ENCODE results near the gene EMC6.

EMC6 gene

DNA sequence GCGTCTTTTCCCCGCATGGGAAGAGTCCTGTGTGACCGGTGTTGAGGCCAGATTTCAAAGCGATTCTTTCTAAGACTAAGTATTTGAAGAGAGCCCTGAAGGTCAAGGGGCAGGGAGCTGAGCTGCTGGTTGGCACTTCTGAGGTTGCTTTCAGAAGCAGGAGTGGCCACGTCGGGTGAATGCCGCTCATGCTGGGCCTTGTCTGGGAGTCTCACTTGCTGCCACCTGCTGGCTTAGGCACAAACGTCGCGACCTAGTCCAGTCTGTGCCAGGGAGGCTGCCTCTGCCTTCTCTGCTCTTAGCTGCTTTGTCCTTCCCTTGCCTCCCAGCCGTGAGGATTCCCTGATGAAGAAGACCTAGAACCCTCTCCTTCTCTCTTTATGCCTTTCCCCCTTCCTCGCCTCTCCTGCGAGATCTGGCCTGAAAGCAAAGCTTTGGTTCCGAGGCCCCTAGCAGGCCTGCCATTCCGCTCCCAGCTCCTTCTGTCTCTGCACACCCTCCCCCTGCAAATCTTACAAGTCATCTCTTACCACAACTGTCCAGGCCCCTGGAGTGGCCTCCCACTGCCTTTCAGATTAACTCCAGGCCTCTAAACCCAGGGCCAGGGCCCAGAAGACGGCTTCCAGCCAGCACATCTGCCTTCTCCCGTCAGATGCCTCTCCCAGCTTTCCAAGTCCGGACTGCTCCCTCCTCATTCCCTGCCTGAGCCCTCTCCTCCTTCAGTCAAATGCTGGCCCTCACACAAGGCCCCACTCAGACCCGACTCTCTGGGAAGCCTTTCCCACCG is 20.6 kb upstream of the EMC6 start:
- no peak overlapping the region for H2AFZ ChIP-seq (ENCODE audit: low read depth)
- H3K27me3 ChIP-seq (ENCODE audit: insufficient read depth, low read depth): no peaks in the 10 kb centered on the region
- H3K79me2 ChIP-seq (ENCODE audit: insufficient read depth, low read depth): no peaks in the 10 kb centered on the region
- H3K4me3 ChIP-seq (IDR thresholded peaks at IDR 0.05; ENCODE audit: insufficient read depth, low read depth, low read length): no peak overlapping the region
- H3K4me2 ChIP-seq: no peak overlapping the region
- H3K4me1 ChIP-seq (ENCODE audit: low read depth, poor library complexity, severe bottlenecking): no peaks in the 10 kb centered on the region
- no peak overlapping the region for H3K27ac ChIP-seq
- H3K36me3 ChIP-seq (ENCODE audit: insufficient read depth): no peaks in the 10 kb centered on the region
- H4K20me1 ChIP-seq (ENCODE audit: insufficient read depth): no peaks in the 10 kb centered on the region
- no peak overlapping the region for H3K9ac ChIP-seq
- TF ChIP-seq, protein P1, sequence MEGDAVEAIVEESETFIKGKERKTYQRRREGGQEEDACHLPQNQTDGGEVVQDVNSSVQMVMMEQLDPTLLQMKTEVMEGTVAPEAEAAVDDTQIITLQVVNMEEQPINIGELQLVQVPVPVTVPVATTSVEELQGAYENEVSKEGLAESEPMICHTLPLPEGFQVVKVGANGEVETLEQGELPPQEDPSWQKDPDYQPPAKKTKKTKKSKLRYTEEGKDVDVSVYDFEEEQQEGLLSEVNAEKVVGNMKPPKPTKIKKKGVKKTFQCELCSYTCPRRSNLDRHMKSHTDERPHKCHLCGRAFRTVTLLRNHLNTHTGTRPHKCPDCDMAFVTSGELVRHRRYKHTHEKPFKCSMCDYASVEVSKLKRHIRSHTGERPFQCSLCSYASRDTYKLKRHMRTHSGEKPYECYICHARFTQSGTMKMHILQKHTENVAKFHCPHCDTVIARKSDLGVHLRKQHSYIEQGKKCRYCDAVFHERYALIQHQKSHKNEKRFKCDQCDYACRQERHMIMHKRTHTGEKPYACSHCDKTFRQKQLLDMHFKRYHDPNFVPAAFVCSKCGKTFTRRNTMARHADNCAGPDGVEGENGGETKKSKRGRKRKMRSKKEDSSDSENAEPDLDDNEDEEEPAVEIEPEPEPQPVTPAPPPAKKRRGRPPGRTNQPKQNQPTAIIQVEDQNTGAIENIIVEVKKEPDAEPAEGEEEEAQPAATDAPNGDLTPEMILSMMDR (conservative IDR thresholded peaks at IDR 0.05; ENCODE audit: low read depth, low read length): no peak

DNA sequence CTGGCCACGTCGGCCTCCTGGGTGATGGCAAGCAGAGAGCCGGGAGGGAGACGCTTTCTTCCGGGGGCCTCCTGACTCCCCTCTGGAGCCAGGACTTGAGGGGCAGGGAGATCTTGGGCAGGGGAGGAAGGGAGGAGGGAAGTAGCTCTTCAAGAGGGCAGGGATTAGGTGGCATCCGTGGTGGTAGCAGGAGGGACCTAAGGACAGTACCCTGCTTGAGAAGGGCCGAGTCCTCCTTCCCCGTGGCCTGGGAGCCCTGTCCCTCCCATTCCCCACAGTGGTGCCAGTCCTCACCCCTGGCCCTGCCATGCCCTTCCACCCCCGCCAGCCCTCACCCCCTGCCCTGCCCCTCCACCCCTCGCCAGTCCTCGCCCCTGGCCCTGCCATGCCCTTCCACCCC is 12.8 kb upstream of the EMC6 start:
- no peaks in the 10 kb centered on the region for H3K27me3 ChIP-seq (ENCODE audit: insufficient read depth, low read depth)
- TF ChIP-seq, protein P1 (conservative IDR thresholded peaks at IDR 0.05; ENCODE audit: low read depth, low read length): no peak
- H3K4me2 ChIP-seq: no peak overlapping the region

DNA sequence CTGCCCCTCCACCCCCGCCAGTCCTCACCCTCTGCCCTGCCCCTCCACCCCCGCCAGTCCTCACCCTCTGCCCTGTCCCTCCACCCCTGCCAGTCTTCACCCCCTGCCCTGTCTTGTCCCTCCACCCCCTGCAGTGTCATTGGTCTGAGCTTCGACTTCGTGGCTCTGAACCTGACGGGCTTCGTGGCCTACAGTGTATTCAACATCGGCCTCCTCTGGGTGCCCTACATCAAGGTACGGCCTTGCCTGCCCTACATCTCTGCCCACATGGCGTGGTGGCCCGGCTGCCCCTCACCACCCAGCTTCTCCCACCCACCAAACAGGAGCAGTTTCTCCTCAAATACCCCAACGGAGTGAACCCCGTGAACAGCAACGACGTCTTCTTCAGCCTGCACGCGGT is 12.3 kb upstream of the EMC6 start:
- H3K79me2 ChIP-seq (ENCODE audit: insufficient read depth, low read depth): no peaks in the 10 kb centered on the region
- no peak overlapping the region for H3K27ac ChIP-seq
- no peaks in the 10 kb centered on the region for H3K27me3 ChIP-seq (ENCODE audit: insufficient read depth, low read depth)
- H3K4me2 ChIP-seq: no peak overlapping the region
- no peaks in the 10 kb centered on the region for H3K36me3 ChIP-seq (ENCODE audit: insufficient read depth)
- H3K4me3 ChIP-seq (IDR thresholded peaks at IDR 0.05; ENCODE audit: insufficient read depth, low read depth, low read length): no peak overlapping the region
- H2AFZ ChIP-seq (ENCODE audit: low read depth): no peak overlapping the region
- TF ChIP-seq, protein P1 (conservative IDR thresholded peaks at IDR 0.05; ENCODE audit: low read depth, low read length): no peak
- no peaks in the 10 kb centered on the region for H4K20me1 ChIP-seq (ENCODE audit: insufficient read depth)
- no peaks in the 10 kb centered on the region for H3K4me1 ChIP-seq (ENCODE audit: low read depth, poor library complexity, severe bottlenecking)
- no peak overlapping the region for H3K9ac ChIP-seq

More for the DNA sequence above, 12.8 kb upstream of the EMC6 start:
- Histone ChIP-seq H4K20me1 (ENCODE audit: insufficient read depth) (no peaks in the 10 kb centered on the region), H3K36me3 (ENCODE audit: insufficient read depth) (no peaks in the 10 kb centered on the region), H3K79me2 (ENCODE audit: insufficient read depth, low read depth) (no peaks in the 10 kb centered on the region), H3K27ac (no peak overlapping the region), H3K4me1 (ENCODE audit: low read depth, poor library complexity, severe bottlenecking) (no peaks in the 10 kb centered on the region), H3K4me3 (IDR thresholded peaks at IDR 0.05; ENCODE audit: insufficient read depth, low read depth, low read length) (no peak overlapping the region), H3K9ac (no peak overlapping the region), H2AFZ (ENCODE audit: low read depth) (no peak overlapping the region)

DNA sequence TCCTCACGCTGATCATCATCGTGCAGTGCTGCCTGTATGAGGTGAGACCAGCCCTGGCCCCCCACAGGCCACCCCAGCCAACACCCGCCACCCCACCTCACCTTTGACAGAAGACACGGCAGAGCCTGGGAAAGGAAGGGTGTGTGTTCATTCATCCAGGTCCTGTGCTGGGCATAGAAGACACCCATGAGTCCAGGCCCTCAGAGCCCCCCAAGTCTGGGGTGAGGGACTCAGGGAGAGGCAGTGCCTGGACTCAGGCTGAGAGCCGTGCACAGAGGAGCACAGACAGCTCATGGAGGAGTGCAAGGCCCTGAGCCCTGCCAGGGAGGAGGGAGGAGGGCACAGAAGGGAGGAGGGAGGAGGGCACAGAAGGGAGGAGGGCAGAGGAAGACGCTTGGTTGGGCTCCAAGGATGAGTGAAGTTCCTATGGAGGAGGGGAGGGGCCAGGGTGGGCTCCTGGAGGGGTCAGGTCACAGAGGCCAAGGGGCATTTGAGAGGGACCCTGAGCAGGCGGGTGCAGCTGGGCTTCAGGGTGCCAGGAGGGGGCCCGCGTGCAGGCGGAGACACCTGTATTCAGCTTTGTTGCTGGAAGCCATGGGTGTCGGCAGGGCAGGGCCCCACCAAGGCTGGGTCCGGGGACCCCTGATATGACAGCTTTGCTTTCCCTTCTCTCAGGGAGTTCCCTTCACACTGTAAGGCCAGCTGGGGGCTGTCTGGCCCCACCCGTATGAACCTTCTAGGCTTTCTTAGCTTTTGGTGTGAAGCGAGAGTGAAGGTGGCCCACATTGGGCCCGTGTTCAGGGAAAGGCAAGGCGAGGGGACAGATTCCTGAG is 11.6 kb upstream of the EMC6 start:
- Histone ChIP-seq H3K36me3 (ENCODE audit: insufficient read depth) (no peaks in the 10 kb centered on the region), H3K27ac (no peak overlapping the region), H3K27me3 (ENCODE audit: insufficient read depth, low read depth) (no peaks in the 10 kb centered on the region), H3K4me3 (IDR thresholded peaks at IDR 0.05; ENCODE audit: insufficient read depth, low read depth, low read length) (no peak overlapping the region), H4K20me1 (ENCODE audit: insufficient read depth) (no peaks in the 10 kb centered on the region), H3K79me2 (ENCODE audit: insufficient read depth, low read depth) (no peaks in the 10 kb centered on the region), H3K4me2 (no peak overlapping the region), H3K4me1 (ENCODE audit: low read depth, poor library complexity, severe bottlenecking) (no peaks in the 10 kb centered on the region), H2AFZ (ENCODE audit: low read depth) (no peak overlapping the region), H3K9ac (no peak overlapping the region)
- TF ChIP-seq, protein P1 (conservative IDR thresholded peaks at IDR 0.05; ENCODE audit: low read depth, low read length): no peak

Data from KMS-11 (cell line).